Endothelial cell of umbilical vein (primary cell): ENCODE results near the gene TNS1. TPM values are rescaled to one million over a fixed set of nuclear protein-coding genes. Genes with fewer than 3 reads are reported as not detected.

Experiments used
- BruUV-seq: library from RNA; stranded (reverse); fragments of 400-500 nt; replicated peaks from 2 replicates; lab custom pipeline; 2021; lab: Mats Ljungman, UMichigan
- CTCF ChIA-PET: fragments of 300-600, 350-600 bp; sonication (Branson Sonifier 250); formaldehyde crosslinking; loops from one replicate; lab custom pipeline; 2021; ENCODE audit warnings: antibody characterized with exemption, inconsistent platforms; lab: Charles Lee
- POLR2A ChIA-PET: fragments of 300-600, 350-600 bp; sonication (Branson Sonifier 250); formaldehyde crosslinking; loops from one replicate; lab custom pipeline; 2021; ENCODE audit warnings: antibody characterized with exemption, inconsistent platforms; lab: Charles Lee
- DNase-seq: peaks from one replicate; pipeline ENCODE4 v3.0.0-alpha.2; 2011; ENCODE audit warnings: low read depth, low spot score
- FAIRE-seq: peaks from 2 replicates; lab custom pipeline; 2011; peaks lifted over from hg19 to GRCh38; lab: Jason Lieb, UNC
- H2AFZ ChIP-seq: 2 replicates; pipeline ENCODE4 v1.6.0; 2012; ENCODE audit warnings: low read depth, low read length, control low read depth, inconsistent platforms
- H3K27ac ChIP-seq: 2 replicates; pipeline ENCODE4 v1.5.1; 2011; ENCODE audit warnings: low read depth, mild to moderate bottlenecking, control low read depth, low read length, moderate library complexity; ENCODE audit not compliant: insufficient read depth
- H3K27me3 ChIP-seq, 2 experiments: 2 replicates each; pipeline versions ENCODE4 v1.6.0 to v1.6.1; 2011; ENCODE audit warnings: low read length in 2 of 2, mixed read lengths in 1 of 2; ENCODE audit not compliant: control insufficient read depth in 2 of 2, insufficient read depth in 2 of 2
- H3K36me3 ChIP-seq, 2 experiments: 2 replicates in 1 of 2; 3 replicates in 1 of 2; pipeline ENCODE4 v1.5.1; 2011; ENCODE audit warnings: low read length in 2 of 2, mild to moderate bottlenecking in 1 of 2, moderate library complexity in 1 of 2; ENCODE audit not compliant: control insufficient read depth in 2 of 2, insufficient read depth in 2 of 2; ENCODE audit errors: extremely low read depth in 1 of 2
- H3K4me1 ChIP-seq: 3 replicates; pipeline ENCODE4 v1.5.1; 2011; ENCODE audit warnings: mild to moderate bottlenecking, low read length; ENCODE audit not compliant: control insufficient read depth, insufficient read depth; ENCODE audit errors: extremely low read depth
- H3K4me2 ChIP-seq: 2 replicates; pipeline ENCODE4 v1.6.1; 2011; ENCODE audit warnings: low read length, control low read depth, mixed read lengths; ENCODE audit not compliant: insufficient read depth
- H3K4me3 ChIP-seq, 3 experiments: fragments of 200-600 bp in 1 of 3; sonication (generic), shearing (Covaris generic) in 1 of 3; replicated peaks in 1 of 3; 2 replicates each; pipeline ENCODE4 v1.5.1; 2011 to 2016; ENCODE audit warnings: control low read depth in 3 of 3, low read length in 3 of 3, mild to moderate bottlenecking in 2 of 3, inconsistent platforms in 1 of 3, low read depth in 1 of 3, moderate library complexity in 1 of 3; ENCODE audit not compliant: insufficient read depth in 1 of 3
- H3K79me2 ChIP-seq: 2 replicates; pipeline ENCODE4 v1.6.0; 2012; ENCODE audit warnings: low read length, inconsistent platforms; ENCODE audit not compliant: control insufficient read depth, insufficient read depth
- H3K9ac ChIP-seq: replicated peaks from 2 replicates; pipeline ENCODE3; 2011; ENCODE audit warnings: low read length, control low read depth; ENCODE audit not compliant: insufficient read depth; ENCODE audit errors: extremely low read depth
- H3K9me1 ChIP-seq: replicated peaks from 3 replicates; pipeline ENCODE4 v1.6.0; 2011; ENCODE audit warnings: mild to moderate bottlenecking, low read length; ENCODE audit not compliant: control insufficient read depth, insufficient read depth; ENCODE audit errors: extremely low read depth
- H3K9me3 ChIP-seq: replicated peaks from 2 replicates; pipeline ENCODE4 v1.5.1; 2012; ENCODE audit warnings: low read length, inconsistent platforms; ENCODE audit not compliant: control insufficient read depth, insufficient read depth
- H4K20me1 ChIP-seq: replicated peaks from 2 replicates; pipeline ENCODE3; 2011; ENCODE audit warnings: mild to moderate bottlenecking, low read length; ENCODE audit not compliant: control insufficient read depth, insufficient read depth; ENCODE audit errors: extremely low read depth
- CTCF ChIP-seq, 2 donors: IDR thresholded peaks; 1 replicate in 1 of 2; 2 replicates in 1 of 2; pipeline ENCODE4 v1.5.1; 2011; ENCODE audit warnings: low read length in 2 of 2, mild to moderate bottlenecking in 2 of 2, moderate library complexity in 2 of 2, control low read depth in 1 of 2, inconsistent platforms in 1 of 2, low read depth in 1 of 2; ENCODE audit not compliant: insufficient read depth in 1 of 2; ENCODE audit errors: extremely low read depth in 1 of 2
- EZH2 ChIP-seq: IDR thresholded peaks from 2 replicates; pipeline ENCODE4 v1.6.1; 2012; ENCODE audit warnings: borderline replicate concordance, low read depth, mild to moderate bottlenecking, moderate library complexity, low read length, inconsistent platforms; ENCODE audit not compliant: severe bottlenecking
- FOS ChIP-seq: IDR thresholded peaks from 2 replicates; pipeline ENCODE4 v1.6.1; 2011; ENCODE audit warnings: mild to moderate bottlenecking, low read length, moderate library complexity, borderline replicate concordance; ENCODE audit not compliant: insufficient read depth
- GATA2 ChIP-seq: IDR thresholded peaks from 2 replicates; pipeline ENCODE4 v1.7.0; 2011; ENCODE audit warnings: low read depth, mild to moderate bottlenecking, moderate library complexity, mixed read lengths, low read length; ENCODE audit not compliant: insufficient read length, insufficient read depth
- JUN ChIP-seq: IDR thresholded peaks from 2 replicates; pipeline ENCODE4 v1.6.1; 2011; ENCODE audit warnings: borderline replicate concordance, low read depth; ENCODE audit not compliant: insufficient read length, insufficient read depth
- MYC ChIP-seq: IDR thresholded peaks from one replicate; pipeline ENCODE4 v1.6.1; 2011; ENCODE audit warnings: mild to moderate bottlenecking, low read depth, low read length
- POLR2A ChIP-seq: IDR thresholded peaks from 2 replicates; pipeline ENCODE4 v1.6.1; 2012; ENCODE audit warnings: low read depth, mild to moderate bottlenecking, control low read depth, low read length
- POLR2AphosphoS5 ChIP-seq: IDR thresholded peaks from 2 replicates; pipeline ENCODE4 v1.6.1; 2012; ENCODE audit warnings: low read depth, mild to moderate bottlenecking, control low read depth, low read length, moderate library complexity; ENCODE audit not compliant: insufficient read depth
- dilution Hi-C: fragments of 300-500 bp; cut with MboI; formaldehyde crosslinking; loops from one replicate; pipeline ENCODE4 v1.15.0; 2019; ENCODE audit warnings: low sequenced_read_pairs; ENCODE audit not compliant: extremely low pct_ligation_motif_present
- intact Hi-C: fragments of 100-400 bp; cut with micrococcal nuclease; formaldehyde crosslinking; loops from one replicate; pipeline ENCODE4 v1.10.0; 2022
- polyA plus RNA-seq, 4 experiments: library from polyadenylated mRNA; depleted of rRNA in 3 of 4; stranded (reverse) in 3 of 4; unstranded in 1 of 4; fragments of >200 nt; gene quantifications; 2 replicates each; pipeline versions ENCODE4 v1.2.1 to v1.2.3, GENCODE V29; 2011 to 2012; ENCODE audit warnings: missing spikeins in 1 of 4
- total RNA-seq: library from RNA; stranded (reverse); gene quantifications from 2 replicates; pipeline ENCODE4 v1.2.3, GENCODE V29; 2021
- TF ChIP-seq, protein P1 (sequence below): IDR thresholded peaks from 2 replicates; pipeline ENCODE4 v1.6.1; 2011; ENCODE audit not compliant: insufficient read depth, insufficient read length

The TNS1 gene
- total and polyA plus RNA-seq, 2 donors (not counting 3 experiments of a cell fraction or from before 2014, with no cell fraction given), result 11.0 to 52.1 TPM

- TF ChIP-seq CTCF (IDR thresholded peaks at IDR 0.05; ENCODE audit: extremely low read depth in 1 of 2, insufficient read depth in 1 of 2, low read depth in 1 of 2, low read length in 2 of 2) (no peak), MYC (no peak), EZH2 (no peak), GATA2 (no peak), POLR2A (no peak), POLR2AphosphoS5 (no peak), FOS (no peak), JUN (no peak)
- TF ChIP-seq, protein P1, sequence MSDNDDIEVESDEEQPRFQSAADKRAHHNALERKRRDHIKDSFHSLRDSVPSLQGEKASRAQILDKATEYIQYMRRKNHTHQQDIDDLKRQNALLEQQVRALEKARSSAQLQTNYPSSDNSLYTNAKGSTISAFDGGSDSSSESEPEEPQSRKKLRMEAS, result no peak
- Histone ChIP-seq H3K9me1 (no peaks in the 10 kb centered on the region), H3K9me3 (no peaks in the 10 kb centered on the region), H3K36me3 (no peaks in the 10 kb centered on the region), H3K27ac (no peak overlapping the region), H4K20me1 (no peaks in the 10 kb centered on the region), H3K4me3 (no peak overlapping the region), H3K9ac (no peak overlapping the region), H3K4me2 (no peak overlapping the region), H2AFZ (no peak overlapping the region), H3K79me2 (no peaks in the 10 kb centered on the region), H3K27me3 (peaks cover 12 to 28% of the 10 kb centered on the region in 2 experiments), H3K4me1 (no peaks in the 10 kb centered on the region)
- no peak for FAIRE-seq
- dilution Hi-C loops, result no loop called here
- intact Hi-C loops, result no loop called here
- CTCF ChIA-PET, result interaction anchor here (0.9 to 1.4 kb wide), 4 partner anchors 8 to 253 kb away, joined by 3 to 15 read pairs (median 4); no protein-coding TSS in a partner anchor
- no peak for DNase-seq
- BruUV-seq, result no TSS peak
- POLR2A ChIA-PET, result no interaction called here
Observed at GRCh38 chr2:218039171-218039570, 36.4 kb upstream of the TNS1 start.
